ENCODE data around the gene SAMSN1. TPM values are rescaled to one million over a fixed set of nuclear protein-coding genes. Genes with fewer than 3 reads are reported as not detected.

The SAMSN1 gene
- total RNA-seq, 1 donor from 2014 or later, result 2.0 TPM

GRCh38 chr21:14567331-14568279 is 21.5 kb upstream of the SAMSN1 start:
- Mint-ChIP-seq H3K27me3 (ENCODE audit: unreplicated experiment) (no peaks in the 10 kb centered on the region), H3K27ac (ENCODE audit: unreplicated experiment) (no peak overlapping the region), H3K36me3 (ENCODE audit: low read depth, unreplicated experiment) (no peaks in the 10 kb centered on the region), H3K4me1 (ENCODE audit: unreplicated experiment) (no peaks in the 10 kb centered on the region), H3K9me3 (ENCODE audit: unreplicated experiment) (no peaks in the 10 kb centered on the region), H3K4me3 (ENCODE audit: unreplicated experiment) (no peak overlapping the region)
- TF ChIP-seq CTCF (IDR thresholded peaks at IDR 0.05; ENCODE audit: unreplicated experiment), result no peak
- DNase-seq (ENCODE audit: low spot score), result no peak

DNA sequence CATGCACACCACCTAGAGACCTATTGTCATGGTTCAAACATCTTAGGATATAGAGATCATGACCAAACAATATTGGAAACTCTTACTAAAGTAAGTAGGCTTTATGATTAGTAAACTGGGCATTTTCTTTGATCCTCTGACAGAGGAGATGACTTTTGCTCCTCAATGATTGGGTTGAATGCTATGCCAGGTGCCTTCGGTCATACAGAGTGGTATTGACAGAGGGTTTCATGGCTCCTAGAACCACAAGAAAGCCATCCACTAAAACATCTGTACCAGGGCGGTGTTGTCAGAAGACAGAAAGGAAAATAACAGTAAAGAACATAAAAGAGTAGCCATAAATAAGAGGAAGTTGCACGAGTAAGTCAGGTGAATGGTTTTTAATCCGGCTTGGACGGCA is 20.8 kb upstream of the SAMSN1 start:
- Mint-ChIP-seq H3K9me3 (ENCODE audit: unreplicated experiment) (no peaks in the 10 kb centered on the region), H3K4me1 (ENCODE audit: unreplicated experiment) (no peaks in the 10 kb centered on the region), H3K27ac (ENCODE audit: unreplicated experiment) (no peak overlapping the region)

DNA sequence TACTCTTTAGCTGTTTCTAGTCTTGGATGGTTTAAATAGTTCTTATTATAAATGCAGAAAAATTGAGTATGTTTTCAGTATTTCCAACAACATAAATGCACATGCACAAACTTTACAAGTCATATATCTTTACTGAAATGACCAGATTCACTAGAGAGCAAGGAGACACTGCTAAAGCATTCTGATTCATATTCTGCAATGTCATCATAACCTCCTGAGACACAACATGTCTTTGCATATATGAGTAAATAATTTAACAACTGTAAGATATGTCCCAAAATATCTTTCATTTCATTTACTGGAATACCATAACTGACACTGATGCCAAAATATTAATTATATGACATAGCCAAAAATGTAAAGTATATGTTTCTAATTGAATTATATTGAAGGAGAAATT is 16.8 kb upstream of the SAMSN1 start:
- TF ChIP-seq CTCF (IDR thresholded peaks at IDR 0.05; ENCODE audit: unreplicated experiment), result no peak
- Mint-ChIP-seq H3K27me3 (ENCODE audit: unreplicated experiment) (peaks cover 2% of the 10 kb centered on the region), H3K4me1 (ENCODE audit: unreplicated experiment) (no peaks in the 10 kb centered on the region), H3K4me3 (ENCODE audit: unreplicated experiment) (no peak overlapping the region), H3K9me3 (ENCODE audit: unreplicated experiment) (no peaks in the 10 kb centered on the region), H3K27ac (ENCODE audit: unreplicated experiment) (no peak overlapping the region), H3K36me3 (ENCODE audit: low read depth, unreplicated experiment) (no peaks in the 10 kb centered on the region)
- DNase-seq (ENCODE audit: low spot score), result no peak

More for the DNA sequence above, 20.8 kb upstream of the SAMSN1 start:
- no peak for TF ChIP-seq CTCF (IDR thresholded peaks at IDR 0.05; ENCODE audit: unreplicated experiment)
- Mint-ChIP-seq H3K4me3 (ENCODE audit: unreplicated experiment) (no peak overlapping the region), H3K36me3 (ENCODE audit: low read depth, unreplicated experiment) (no peaks in the 10 kb centered on the region), H3K27me3 (ENCODE audit: unreplicated experiment) (no peaks in the 10 kb centered on the region)
- DNase-seq (ENCODE audit: low spot score), result no peak

GRCh38 chr21:14560555-14560954 is 14.4 kb upstream of the SAMSN1 start:
- H3K36me3 Mint-ChIP-seq (ENCODE audit: low read depth, unreplicated experiment), result no peaks in the 10 kb centered on the region
- no peak overlapping the region for H3K4me3 Mint-ChIP-seq (ENCODE audit: unreplicated experiment)
- H3K27me3 Mint-ChIP-seq (ENCODE audit: unreplicated experiment), result peaks cover 2% of the 10 kb centered on the region
- H3K4me1 Mint-ChIP-seq (ENCODE audit: unreplicated experiment), result no peaks in the 10 kb centered on the region
- H3K27ac Mint-ChIP-seq (ENCODE audit: unreplicated experiment), result no peak overlapping the region
- DNase-seq (ENCODE audit: low spot score), result no peak
- TF ChIP-seq CTCF (IDR thresholded peaks at IDR 0.05; ENCODE audit: unreplicated experiment), result no peak
- no peaks in the 10 kb centered on the region for H3K9me3 Mint-ChIP-seq (ENCODE audit: unreplicated experiment)

DNA sequence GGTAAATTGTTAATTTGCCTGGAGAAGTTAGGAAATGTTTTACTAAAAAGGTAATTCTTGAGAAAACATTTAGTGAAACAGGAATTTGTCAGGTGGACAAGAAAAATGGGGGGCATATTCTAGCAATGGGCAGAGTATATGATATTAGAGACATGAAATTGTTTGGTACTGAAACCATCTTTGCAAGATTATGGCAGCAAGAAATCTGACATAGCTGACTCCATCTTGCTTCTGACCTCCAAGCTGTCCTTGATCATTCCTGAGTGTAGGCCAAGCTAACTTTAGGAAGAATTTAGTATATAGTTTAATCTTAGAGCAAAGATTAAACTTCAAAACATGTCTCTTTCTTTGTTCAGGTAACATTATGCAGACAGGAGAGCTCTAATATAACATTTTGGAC is 14.0 kb upstream of the SAMSN1 start:
- Mint-ChIP-seq H3K27ac (ENCODE audit: unreplicated experiment) (no peak overlapping the region), H3K4me3 (ENCODE audit: unreplicated experiment) (no peak overlapping the region), H3K36me3 (ENCODE audit: low read depth, unreplicated experiment) (no peaks in the 10 kb centered on the region), H3K27me3 (ENCODE audit: unreplicated experiment) (peaks cover 2% of the 10 kb centered on the region), H3K9me3 (ENCODE audit: unreplicated experiment) (no peaks in the 10 kb centered on the region), H3K4me1 (ENCODE audit: unreplicated experiment) (no peaks in the 10 kb centered on the region)
- TF ChIP-seq CTCF (IDR thresholded peaks at IDR 0.05; ENCODE audit: unreplicated experiment), result no peak
- no peak for DNase-seq (ENCODE audit: low spot score)

All from endothelial cell (in vitro differentiated cells).